TTC549 (cell line): ENCODE data around the gene ANKRD66.
"Not testable (repeated sequence)": the region's sequence is repeated elsewhere in the genome, so short reads cannot be mapped to it uniquely, and the experiment has no call there.

Experiments
- FAIRE-seq: peaks from 2 replicates; lab custom pipeline; 2012; peaks lifted over from hg19 to GRCh38; lab: Jason Lieb, UNC

ANKRD66 gene

GRCh38 chr6:46755865-46756264 is 9.1 kb downstream of the ANKRD66 start:
- no peak for FAIRE-seq

- FAIRE-seq = no peak
Observed at GRCh38 chr6:46756469-46757213, 9.9 kb downstream of the ANKRD66 start.

- no peak for FAIRE-seq
Observed at GRCh38 chr6:46757214-46757596, 10.5 kb downstream of the ANKRD66 start.

GRCh38 chr6:46758960-46759753 is 12.4 kb downstream of the ANKRD66 start:
- no peak for FAIRE-seq

GRCh38 chr6:46760925-46761324 is 14.2 kb downstream of the ANKRD66 start:
- no peak for FAIRE-seq

GRCh38 chr6:46763466-46763865 is 16.7 kb downstream of the ANKRD66 start:
- no peak for FAIRE-seq

GRCh38 chr6:46764280-46764679 is 17.5 kb downstream of the ANKRD66 start:
- not testable (repeated sequence) for FAIRE-seq

GRCh38 chr6:46764961-46765360 is 18.2 kb downstream of the ANKRD66 start:
- FAIRE-seq = no peak

- no peak for FAIRE-seq
Observed at GRCh38 chr6:46772016-46772415, 25.3 kb downstream of the ANKRD66 start.

- no peak for FAIRE-seq
Observed at GRCh38 chr6:46772762-46773161, 26.0 kb downstream of the ANKRD66 start.

- FAIRE-seq = no peak
Observed at GRCh38 chr6:46773201-46773855, 26.6 kb downstream of the ANKRD66 start.

GRCh38 chr6:46774736-46775135 is 28.0 kb downstream of the ANKRD66 start:
- not testable (repeated sequence) for FAIRE-seq

GRCh38 chr6:46776070-46776712 is 29.5 kb downstream of the ANKRD66 start:
- no peak for FAIRE-seq

GRCh38 chr6:46777476-46778346 is 31.0 kb downstream of the ANKRD66 start:
- FAIRE-seq = no peak

GRCh38 chr6:46781478-46782378 is 35.0 kb downstream of the ANKRD66 start:
- peak; percentile 99 for FAIRE-seq

GRCh38 chr6:46784535-46784934 is 37.8 kb downstream of the ANKRD66 start:
- FAIRE-seq = no peak

- no peak for FAIRE-seq
Observed at GRCh38 chr6:46787871-46788540, 41.3 kb downstream of the ANKRD66 start.

- no peak for FAIRE-seq
Observed at GRCh38 chr6:46788791-46789190, 42.1 kb downstream of the ANKRD66 start.

GRCh38 chr6:46789434-46790354 is 43.0 kb downstream of the ANKRD66 start:
- no peak for FAIRE-seq
